GOT3 (cell line): Measurements from ENCODE around the gene OVOL2.

ENCODE experiments used
- DNase-seq: peaks from one replicate; lab custom pipeline; 2025; ENCODE audit warnings: mixed read lengths; lab: John Stamatoyannopoulos, UW

OVOL2 gene

DNA sequence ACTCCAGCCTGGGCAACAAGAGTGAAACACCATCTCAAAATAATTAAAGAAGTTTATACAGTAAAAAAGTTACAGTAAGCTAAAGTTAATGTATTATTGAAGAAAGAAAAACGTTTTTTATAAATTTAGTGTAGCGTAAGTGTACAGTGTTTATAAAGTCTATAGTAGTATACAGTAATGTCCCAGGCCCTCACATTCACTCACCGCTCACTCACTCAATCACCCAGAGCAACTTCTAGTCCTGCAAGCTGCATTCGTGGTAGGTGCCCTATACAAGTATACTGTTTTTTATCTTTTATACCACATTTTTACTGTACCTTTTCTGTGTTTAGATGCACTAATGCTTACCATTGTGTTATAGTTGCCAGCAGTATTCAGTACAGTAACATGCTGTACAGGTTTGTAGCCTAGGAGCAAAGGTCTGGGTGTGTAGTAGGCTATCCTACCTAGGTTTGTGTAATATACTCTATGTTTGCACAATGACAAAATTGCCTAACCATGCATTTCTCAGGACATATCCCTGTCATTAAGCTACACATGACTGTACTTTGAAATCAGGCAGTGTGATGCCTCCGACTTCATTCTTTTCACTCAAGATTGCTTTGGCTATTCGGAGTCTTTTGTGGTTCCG is 72.2 kb downstream of the OVOL2 start:
- no peak for DNase-seq

DNA sequence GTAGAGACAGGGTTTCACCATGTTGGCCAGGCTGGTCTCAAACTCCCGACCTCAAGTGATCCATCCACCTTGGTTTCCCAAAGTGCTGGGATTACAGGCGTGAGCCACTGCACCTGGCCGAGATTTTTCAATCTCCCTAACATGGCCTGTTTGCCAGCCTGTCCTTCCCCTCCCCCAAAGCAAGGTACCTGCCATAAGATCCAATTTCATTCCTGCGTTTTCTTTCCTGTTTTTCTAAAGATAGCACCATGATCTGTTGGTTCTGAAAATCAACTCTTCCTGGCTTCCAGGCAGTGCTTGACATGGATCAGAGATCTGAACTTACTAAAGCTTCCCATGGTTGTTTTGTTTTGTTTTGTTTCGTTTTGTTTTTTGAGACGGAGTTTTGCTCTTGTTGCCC is 81.4 kb downstream of the OVOL2 start:
- no peak for DNase-seq
